Progenitor cell of endocrine pancreas (in vitro differentiated cells): Measurements from ENCODE around the gene CDH16. TPM values are rescaled to one million over a fixed set of nuclear protein-coding genes. Genes with fewer than 3 reads are reported as not detected.

ENCODE experiments used
- DNase-seq: peaks from one replicate; pipeline ENCODE4 v3.0.0; 2021; ENCODE audit warnings: low spot score; ENCODE audit not compliant: unreplicated experiment
- H3K27ac Mint-ChIP-seq: 2 replicates; pipeline ENCODE4 v1.8.0; 2021; ENCODE audit warnings: mild to moderate bottlenecking, moderate library complexity, mixed read lengths
- H3K27me3 Mint-ChIP-seq: 2 replicates; pipeline ENCODE4 v1.8.0; 2021; ENCODE audit warnings: mixed read lengths
- H3K36me3 Mint-ChIP-seq: 2 replicates; pipeline ENCODE4 v1.8.0; 2022; ENCODE audit warnings: mixed read lengths; ENCODE audit not compliant: insufficient read depth
- H3K4me1 Mint-ChIP-seq: 2 replicates; pipeline ENCODE4 v1.8.0; 2021; ENCODE audit warnings: low read depth, mixed read lengths
- H3K4me3 Mint-ChIP-seq: 2 replicates; pipeline ENCODE4 v1.8.0; 2021; ENCODE audit warnings: low read depth, mild to moderate bottlenecking, moderate library complexity, mixed read lengths
- H3K9me3 Mint-ChIP-seq: 2 replicates; pipeline ENCODE4 v1.8.0; 2021; ENCODE audit warnings: low read depth, mixed read lengths
- total RNA-seq: library from RNA; stranded (reverse); gene quantifications from 2 replicates; pipeline ENCODE4 v1.2.1, GENCODE V29; 2021
- TF ChIP-seq, protein P1 (sequence below): fragments of 200-600 bp; sonication (generic); IDR thresholded peaks from one replicate; pipeline ENCODE4 v1.5.0; 2021; ENCODE audit warnings: antibody characterized with exemption, mild to moderate bottlenecking; ENCODE audit not compliant: unreplicated experiment

CDH16 gene
- total RNA-seq, 1 donor from 2014 or later: not detected

DNA sequence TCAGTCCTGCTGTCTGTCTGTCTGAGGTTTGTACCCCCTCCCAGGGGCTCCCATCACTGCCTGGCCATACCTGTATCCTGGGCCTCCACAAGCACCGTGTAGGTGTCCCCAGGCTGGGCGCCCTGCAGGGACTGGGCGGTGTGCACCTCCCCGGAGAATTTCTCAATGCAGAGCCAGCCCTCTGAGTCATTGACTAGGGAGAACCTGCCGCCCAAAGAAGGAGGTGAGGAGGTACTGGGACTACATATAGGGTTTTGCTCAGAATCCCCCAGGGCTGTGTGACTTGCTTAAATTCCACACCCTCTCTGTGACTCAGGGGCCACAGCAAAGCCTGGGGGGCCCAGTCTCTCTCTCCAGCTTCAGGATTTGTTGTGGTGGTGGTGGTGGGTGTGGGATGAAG lies 7.6 kb downstream of the CDH16 start:
- TF ChIP-seq, protein P1, sequence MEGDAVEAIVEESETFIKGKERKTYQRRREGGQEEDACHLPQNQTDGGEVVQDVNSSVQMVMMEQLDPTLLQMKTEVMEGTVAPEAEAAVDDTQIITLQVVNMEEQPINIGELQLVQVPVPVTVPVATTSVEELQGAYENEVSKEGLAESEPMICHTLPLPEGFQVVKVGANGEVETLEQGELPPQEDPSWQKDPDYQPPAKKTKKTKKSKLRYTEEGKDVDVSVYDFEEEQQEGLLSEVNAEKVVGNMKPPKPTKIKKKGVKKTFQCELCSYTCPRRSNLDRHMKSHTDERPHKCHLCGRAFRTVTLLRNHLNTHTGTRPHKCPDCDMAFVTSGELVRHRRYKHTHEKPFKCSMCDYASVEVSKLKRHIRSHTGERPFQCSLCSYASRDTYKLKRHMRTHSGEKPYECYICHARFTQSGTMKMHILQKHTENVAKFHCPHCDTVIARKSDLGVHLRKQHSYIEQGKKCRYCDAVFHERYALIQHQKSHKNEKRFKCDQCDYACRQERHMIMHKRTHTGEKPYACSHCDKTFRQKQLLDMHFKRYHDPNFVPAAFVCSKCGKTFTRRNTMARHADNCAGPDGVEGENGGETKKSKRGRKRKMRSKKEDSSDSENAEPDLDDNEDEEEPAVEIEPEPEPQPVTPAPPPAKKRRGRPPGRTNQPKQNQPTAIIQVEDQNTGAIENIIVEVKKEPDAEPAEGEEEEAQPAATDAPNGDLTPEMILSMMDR: no peak
- Mint-ChIP-seq H3K4me1 (no peaks in the 10 kb centered on the region), H3K27ac (no peak overlapping the region), H3K9me3 (no peaks in the 10 kb centered on the region), H3K27me3 (peaks cover 31% of the 10 kb centered on the region), H3K4me3 (no peak overlapping the region), H3K36me3 (no peaks in the 10 kb centered on the region)
- no peak for DNase-seq

DNA sequence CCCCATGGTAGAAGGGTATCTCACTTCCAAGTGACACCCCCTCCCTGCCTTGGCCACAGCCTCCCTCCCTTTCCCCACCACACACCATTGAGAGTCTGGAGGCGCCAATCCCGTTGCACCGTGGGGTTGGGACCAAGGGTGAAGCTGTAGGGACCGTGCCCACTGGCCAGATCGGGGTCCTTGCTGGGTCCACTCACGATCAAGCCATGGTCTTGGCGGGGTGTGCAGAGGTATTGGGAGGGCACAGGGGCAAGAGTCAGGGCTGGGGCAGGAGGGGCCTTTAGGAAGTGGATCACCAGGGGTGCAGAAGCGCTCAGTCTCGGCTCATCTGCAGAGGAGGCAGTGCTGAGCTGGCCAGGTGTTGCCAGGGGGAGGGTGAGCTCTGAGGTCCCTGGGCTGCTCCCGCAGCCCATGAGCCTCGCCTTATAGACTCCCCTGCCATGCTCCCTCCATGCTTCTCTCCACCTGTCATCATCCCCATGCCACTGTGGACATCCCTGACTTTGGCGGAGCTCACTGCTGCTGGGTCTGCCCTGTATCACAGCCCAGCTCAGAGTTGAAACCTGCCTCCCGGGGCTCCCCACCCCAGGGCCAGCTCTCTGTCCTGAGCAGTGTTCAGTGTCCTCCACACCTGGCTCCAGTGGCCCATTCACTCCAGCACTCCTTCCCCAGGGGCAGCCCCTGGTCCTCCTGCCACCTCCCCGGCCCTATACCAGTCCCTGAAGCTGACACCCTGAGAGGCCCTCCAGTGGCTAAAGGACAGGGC lies 8.3 kb downstream of the CDH16 start:
- no peak for DNase-seq
- Mint-ChIP-seq H3K27ac (no peak overlapping the region), H3K9me3 (no peaks in the 10 kb centered on the region), H3K36me3 (no peaks in the 10 kb centered on the region), H3K4me1 (peaks cover 2% of the 10 kb centered on the region), H3K27me3 (peaks cover 26% of the 10 kb centered on the region), H3K4me3 (no peak overlapping the region)
- TF ChIP-seq, protein P1: no peak

- H3K4me3 Mint-ChIP-seq: no peak overlapping the region
- TF ChIP-seq, protein P1: no peak
- H3K4me1 Mint-ChIP-seq: peaks cover 6% of the 10 kb centered on the region
- no peaks in the 10 kb centered on the region for H3K36me3 Mint-ChIP-seq
- DNase-seq: no peak
- no peaks in the 10 kb centered on the region for H3K9me3 Mint-ChIP-seq
- no peak overlapping the region for H3K27ac Mint-ChIP-seq
- H3K27me3 Mint-ChIP-seq: peaks cover 15% of the 10 kb centered on the region
Measured at GRCh38 chr16:66908762-66909559, 9.7 kb downstream of the CDH16 start.

DNA sequence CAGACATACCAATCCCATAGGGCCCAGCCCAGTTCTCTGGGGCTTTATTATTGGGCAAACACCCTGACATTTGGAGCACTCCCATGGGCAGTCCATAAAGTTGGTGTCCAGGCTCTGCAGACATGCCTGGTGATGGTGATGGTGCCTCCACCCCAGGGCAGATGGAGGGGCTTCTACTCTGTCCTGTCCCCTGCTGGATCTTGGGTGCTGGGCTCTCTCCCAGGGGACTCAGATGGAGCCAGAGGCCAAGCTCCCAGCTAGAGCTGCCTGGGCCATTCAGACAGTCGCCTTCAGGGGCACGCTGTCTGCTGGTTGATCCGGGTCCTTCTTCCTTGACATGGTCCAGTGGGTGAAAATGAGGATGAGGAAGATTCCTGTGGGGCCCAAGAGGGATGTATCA lies 10.6 kb downstream of the CDH16 start:
- H3K36me3 Mint-ChIP-seq: no peaks in the 10 kb centered on the region
- peaks cover 6% of the 10 kb centered on the region for H3K4me1 Mint-ChIP-seq
- H3K4me3 Mint-ChIP-seq: no peak overlapping the region
- peaks cover 15% of the 10 kb centered on the region for H3K27me3 Mint-ChIP-seq
- DNase-seq: no peak
- no peaks in the 10 kb centered on the region for H3K9me3 Mint-ChIP-seq
- TF ChIP-seq, protein P1: no peak
- no peak overlapping the region for H3K27ac Mint-ChIP-seq

GRCh38 chr16:66906916-66907836 lies 11.5 kb downstream of the CDH16 start:
- no peak for DNase-seq
- peaks cover 6% of the 10 kb centered on the region for H3K4me1 Mint-ChIP-seq
- H3K27ac Mint-ChIP-seq: no peak overlapping the region
- TF ChIP-seq, protein P1: no peak
- H3K27me3 Mint-ChIP-seq: peaks cover 15% of the 10 kb centered on the region
- no peaks in the 10 kb centered on the region for H3K9me3 Mint-ChIP-seq
- H3K4me3 Mint-ChIP-seq: no peak overlapping the region
- no peaks in the 10 kb centered on the region for H3K36me3 Mint-ChIP-seq
